Stimulated activated memory B cell treated with anti-CD40 and anti-IgM and Interleukin-4, amounts not matched to agents 10 μg/mL and 1 μg/mL and 100 μg/mL, for 72 hours (primary cell): ENCODE results near the gene SERINC5.
"Not testable (repeated sequence)": the region's sequence is repeated elsewhere in the genome, so short reads cannot be mapped to it uniquely, and the experiment has no call there.

Experiments used
- ATAC-seq: fragments of 150-1000 bp; cut with Tn5 transposase; 2 replicates; pipeline ENCODE4 v1.10.0; 2021
- H3K27ac Mint-ChIP-seq: one replicate; pipeline ENCODE4 v1.8.0; 2022; ENCODE audit warnings: mild to moderate bottlenecking, mixed read lengths
- H3K27me3 Mint-ChIP-seq: one replicate; pipeline ENCODE4 v1.8.0; 2022; ENCODE audit warnings: mixed read lengths
- H3K36me3 Mint-ChIP-seq: one replicate; pipeline ENCODE4 v1.8.0; 2022; ENCODE audit warnings: mixed read lengths
- H3K4me1 Mint-ChIP-seq: one replicate; pipeline ENCODE4 v1.8.0; 2022; ENCODE audit warnings: mixed read lengths
- H3K4me3 Mint-ChIP-seq: one replicate; pipeline ENCODE4 v1.8.0; 2022; ENCODE audit warnings: mild to moderate bottlenecking, moderate library complexity, mixed read lengths
- H3K9me3 Mint-ChIP-seq: one replicate; pipeline ENCODE4 v1.8.0; 2022; ENCODE audit warnings: mixed read lengths

Gene SERINC5

DNA sequence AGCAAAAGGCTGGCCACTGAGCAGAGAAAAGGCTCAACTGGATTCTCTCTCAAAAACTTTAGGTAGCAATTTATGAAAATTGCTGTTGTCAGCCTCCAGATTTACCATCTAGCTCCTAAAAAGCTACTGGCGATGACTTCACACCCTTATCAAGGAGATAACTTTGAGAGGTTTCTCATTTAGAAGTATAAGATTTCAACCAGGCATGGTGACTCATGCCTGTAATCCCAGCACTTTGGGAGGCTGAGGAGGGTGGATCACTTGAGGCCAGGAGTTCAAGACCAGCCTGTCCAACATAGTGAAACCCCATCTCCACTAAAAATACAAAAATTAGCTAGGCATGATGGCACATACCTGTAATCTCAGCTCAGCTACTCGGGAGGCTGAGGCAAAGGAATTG is 14.7 kb upstream of the SERINC5 start:
- not testable (repeated sequence) for H3K9me3 Mint-ChIP-seq, H3K4me1 Mint-ChIP-seq, H3K36me3 Mint-ChIP-seq, H3K27me3 Mint-ChIP-seq, ATAC-seq, H3K4me3 Mint-ChIP-seq, H3K27ac Mint-ChIP-seq

DNA sequence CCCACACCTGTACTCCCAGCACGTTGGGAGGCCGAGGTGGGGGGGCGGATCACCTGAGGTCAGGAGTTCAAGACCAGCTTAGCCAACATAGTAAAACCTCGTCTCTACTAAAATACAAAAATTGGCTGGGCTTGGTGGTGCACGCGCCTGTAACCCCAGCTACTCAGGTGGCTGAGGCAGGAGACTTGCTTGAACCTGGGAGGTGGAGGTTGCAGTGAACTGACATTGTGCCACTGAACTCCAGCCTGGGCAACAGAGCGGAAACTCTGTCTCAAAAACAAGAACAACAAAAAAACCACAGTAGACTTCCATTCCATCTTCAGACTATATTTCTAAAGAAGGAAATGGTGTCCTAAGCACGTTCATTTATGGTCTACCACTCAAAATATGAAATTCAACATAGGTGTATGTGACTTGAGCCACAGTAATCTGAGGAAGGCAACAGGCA is 14.2 kb upstream of the SERINC5 start:
- H3K27ac Mint-ChIP-seq, result no peak overlapping the region

DNA sequence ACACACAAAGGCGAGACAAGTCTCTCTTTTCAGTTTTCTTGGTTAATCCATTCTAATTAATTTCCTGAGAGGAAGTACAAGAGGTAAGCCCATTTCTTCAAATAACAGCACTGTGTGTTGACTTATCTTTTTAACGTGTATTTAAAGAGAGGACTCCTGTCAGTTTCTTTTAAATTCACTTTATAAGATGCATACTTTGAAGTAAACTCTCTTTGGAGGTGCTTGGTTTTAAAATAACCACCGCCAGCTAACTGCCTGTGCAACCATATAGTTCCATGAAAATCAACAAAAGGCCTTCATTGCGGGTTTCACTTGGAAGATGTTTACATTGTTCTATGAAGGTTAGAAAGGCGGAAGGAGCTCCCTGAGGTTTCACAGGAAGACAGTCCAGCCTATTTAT is 13.1 kb upstream of the SERINC5 start:
- H3K4me3 Mint-ChIP-seq, result no peak overlapping the region
- ATAC-seq, result no peak
- H3K27ac Mint-ChIP-seq, result no peak overlapping the region
- H3K4me1 Mint-ChIP-seq, result peaks cover 6% of the 10 kb centered on the region
- no peaks in the 10 kb centered on the region for H3K27me3 Mint-ChIP-seq
- no peaks in the 10 kb centered on the region for H3K9me3 Mint-ChIP-seq
- H3K36me3 Mint-ChIP-seq, result no peaks in the 10 kb centered on the region

More for the DNA sequence above, 14.2 kb upstream of the SERINC5 start:
- peaks cover 6% of the 10 kb centered on the region for H3K4me1 Mint-ChIP-seq
- H3K27me3 Mint-ChIP-seq, result no peaks in the 10 kb centered on the region
- H3K9me3 Mint-ChIP-seq, result no peaks in the 10 kb centered on the region
- no peak overlapping the region for H3K4me3 Mint-ChIP-seq
- H3K36me3 Mint-ChIP-seq, result no peaks in the 10 kb centered on the region
- ATAC-seq, result no peak

DNA sequence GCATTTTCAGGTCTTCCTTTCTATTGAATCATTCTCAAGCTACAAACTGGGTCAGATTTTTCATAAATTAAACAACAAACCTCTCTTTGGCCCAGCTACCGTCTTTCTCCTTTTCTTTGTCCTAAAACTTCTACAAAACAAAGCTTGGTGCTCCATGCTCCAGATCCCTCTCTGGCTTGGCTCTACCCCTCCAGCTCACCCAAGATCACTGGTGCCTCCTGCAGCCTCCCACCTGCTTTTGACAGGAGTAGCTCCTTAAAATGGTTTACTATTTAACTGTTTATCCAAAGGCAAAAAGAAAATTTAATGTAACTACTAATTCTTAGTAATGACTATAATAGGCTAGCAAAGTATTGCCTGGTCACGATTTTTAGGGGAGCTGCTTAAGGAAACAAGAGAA is 10.7 kb upstream of the SERINC5 start:
- Mint-ChIP-seq H3K4me3 (no peak overlapping the region), H3K27ac (no peak overlapping the region), H3K9me3 (peaks cover 3% of the 10 kb centered on the region), H3K4me1 (peaks cover 6% of the 10 kb centered on the region), H3K36me3 (no peaks in the 10 kb centered on the region), H3K27me3 (no peaks in the 10 kb centered on the region)
- no peak for ATAC-seq

DNA sequence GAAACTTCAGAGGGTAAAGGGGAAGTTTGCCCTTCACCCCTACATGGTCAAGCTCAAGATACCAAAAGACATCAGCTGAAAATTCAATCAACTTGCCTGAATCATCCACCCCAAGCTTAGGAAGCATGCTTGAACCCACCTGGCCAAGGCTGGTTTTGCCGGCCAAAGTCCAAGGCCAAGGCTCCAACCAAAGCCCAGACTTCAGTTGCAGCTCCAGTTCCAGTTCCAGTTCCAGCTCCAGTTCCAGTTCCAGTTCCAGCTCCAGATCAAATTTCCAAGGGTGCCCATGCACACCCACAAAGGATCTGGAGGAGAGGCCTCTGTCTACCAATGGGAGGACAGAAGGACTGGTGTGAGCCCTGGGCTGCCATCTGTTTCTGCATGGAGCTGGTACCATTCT is 4.6 kb upstream of the SERINC5 start:
- no peaks in the 10 kb centered on the region for H3K36me3 Mint-ChIP-seq
- no peaks in the 10 kb centered on the region for H3K27me3 Mint-ChIP-seq
- peaks cover 3% of the 10 kb centered on the region for H3K9me3 Mint-ChIP-seq
- no peak for ATAC-seq
- H3K4me1 Mint-ChIP-seq, result peaks cover 9% of the 10 kb centered on the region
- H3K27ac Mint-ChIP-seq, result no peak overlapping the region
- H3K4me3 Mint-ChIP-seq, result no peak overlapping the region

DNA sequence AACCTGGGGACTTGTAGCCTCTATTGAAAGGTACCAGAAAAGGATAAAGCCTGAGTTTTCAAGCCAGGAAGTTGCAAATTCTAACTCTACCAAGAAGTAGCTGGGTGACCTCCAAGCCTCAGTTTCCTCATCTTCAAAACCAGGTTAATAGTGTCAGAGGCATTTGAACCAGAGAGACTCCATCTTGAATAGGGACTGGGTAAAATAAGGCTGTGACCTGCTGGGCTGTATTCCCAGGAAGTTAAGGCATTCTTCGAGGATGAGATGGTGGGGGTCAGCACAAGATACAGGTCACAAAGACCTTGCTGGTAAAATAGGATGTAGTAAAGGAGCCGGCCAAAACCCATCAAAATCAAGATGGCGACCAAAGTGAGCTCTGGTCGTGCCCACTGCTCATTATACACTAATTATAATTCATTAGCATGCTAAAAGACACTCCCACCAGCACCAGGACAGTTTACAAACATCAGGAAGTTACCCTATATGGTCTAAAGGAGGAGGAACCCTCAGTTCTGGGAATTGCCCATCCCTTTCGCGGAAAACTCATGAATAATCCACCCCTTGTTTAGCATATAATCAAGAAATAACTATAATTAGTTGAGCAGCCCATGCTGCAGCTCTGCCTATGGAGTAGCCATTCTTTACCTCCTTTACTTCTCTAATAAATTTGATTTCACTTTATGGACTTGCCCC is 3.8 kb upstream of the SERINC5 start:
- Mint-ChIP-seq H3K4me1 (peaks cover 15% of the 10 kb centered on the region), H3K36me3 (no peaks in the 10 kb centered on the region), H3K27ac (no peak overlapping the region)

DNA sequence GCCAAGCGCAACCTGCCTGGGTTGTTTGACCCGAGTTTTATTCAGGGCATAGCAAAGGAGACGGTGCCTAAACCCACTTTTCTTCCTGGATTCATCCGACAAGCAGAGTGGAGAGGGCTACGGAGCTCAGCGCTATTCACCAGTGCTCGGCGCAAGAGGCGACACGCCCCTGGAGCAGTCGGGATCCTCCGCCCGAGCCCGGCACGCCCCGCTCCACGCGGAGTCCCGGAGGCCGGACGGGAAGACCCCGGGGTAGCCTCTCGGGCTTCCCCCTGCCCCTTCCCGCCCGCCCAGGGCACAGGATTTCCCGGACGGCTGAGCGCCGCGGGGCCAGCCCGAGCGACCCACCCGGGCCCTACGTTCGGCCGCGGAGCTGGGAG is 427 bp downstream of the SERINC5 start:
- Mint-ChIP-seq H3K4me1 (peaks cover 32% of the 10 kb centered on the region), H3K4me3 (peak overlapping the region; percentile 94), H3K36me3 (peaks cover 7% of the 10 kb centered on the region), H3K27ac (peak overlapping the region; percentile 95), H3K27me3 (no peaks in the 10 kb centered on the region), H3K9me3 (no peaks in the 10 kb centered on the region)
- peak; percentile 62 for ATAC-seq

More for the DNA sequence above, 3.8 kb upstream of the SERINC5 start:
- H3K9me3 Mint-ChIP-seq, result peaks cover 3% of the 10 kb centered on the region
- no peaks in the 10 kb centered on the region for H3K27me3 Mint-ChIP-seq
- ATAC-seq, result no peak
- no peak overlapping the region for H3K4me3 Mint-ChIP-seq

DNA sequence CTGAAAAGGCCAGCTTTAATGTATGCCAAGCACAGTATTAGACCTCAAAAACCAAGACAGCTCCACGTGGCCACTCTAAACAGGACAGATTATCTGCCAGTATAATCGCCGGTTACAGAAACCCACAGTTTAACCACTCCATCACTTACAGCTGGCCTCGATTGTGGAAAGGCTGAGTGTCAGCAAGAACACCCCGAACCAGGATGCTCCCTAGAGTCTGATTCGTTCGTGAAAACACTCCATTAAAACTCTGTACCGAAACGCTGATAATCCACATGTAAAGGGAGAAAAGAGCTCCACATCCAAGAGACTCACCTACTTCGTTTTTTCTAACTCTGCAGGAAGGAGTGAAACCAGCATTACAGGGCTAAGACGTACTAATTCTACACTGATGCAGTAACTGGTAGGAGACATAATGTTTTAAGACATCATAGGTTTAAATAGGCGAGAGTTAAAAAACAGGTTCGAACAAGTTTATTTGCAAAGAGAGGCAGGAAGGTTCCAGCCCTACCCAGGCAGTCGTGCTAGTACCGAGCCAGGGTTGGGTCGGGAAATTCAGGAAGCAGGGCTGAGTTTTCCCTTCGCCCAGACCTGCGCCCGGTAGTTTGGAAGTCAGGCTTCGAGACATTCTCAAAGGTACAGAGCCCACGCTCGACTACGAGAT is 949 bp downstream of the SERINC5 start:
- Mint-ChIP-seq H3K9me3 (no peaks in the 10 kb centered on the region), H3K27me3 (no peaks in the 10 kb centered on the region), H3K36me3 (peaks cover 10% of the 10 kb centered on the region), H3K4me1 (peaks cover 32% of the 10 kb centered on the region), H3K27ac (peak overlapping the region; percentile 95), H3K4me3 (peak overlapping the region; percentile 94)
- no peak for ATAC-seq

DNA sequence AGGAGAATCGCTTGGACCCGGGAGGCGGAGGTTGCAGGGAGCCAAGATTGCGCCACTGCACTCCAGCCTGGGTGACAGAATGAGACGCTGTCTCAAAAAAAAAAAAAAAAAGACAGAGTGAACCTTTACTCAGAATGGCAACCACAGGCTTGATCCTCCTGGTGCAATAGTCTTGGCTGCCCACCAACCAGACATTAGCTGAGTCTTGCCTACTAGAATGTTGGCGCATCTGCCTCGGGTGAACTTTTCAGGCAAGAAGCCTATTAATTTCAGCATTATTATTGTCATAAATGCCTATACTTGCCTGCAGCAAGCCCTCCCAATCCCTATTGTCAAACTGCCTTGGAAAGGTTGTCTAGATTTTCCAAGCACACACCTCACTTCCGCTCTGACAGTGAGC is 4.2 kb downstream of the SERINC5 start:
- Mint-ChIP-seq H3K27me3 (no peaks in the 10 kb centered on the region), H3K36me3 (peaks cover 12% of the 10 kb centered on the region), H3K9me3 (no peaks in the 10 kb centered on the region), H3K4me1 (peaks cover 43% of the 10 kb centered on the region), H3K4me3 (no peak overlapping the region), H3K27ac (no peak overlapping the region)
- no peak for ATAC-seq

DNA sequence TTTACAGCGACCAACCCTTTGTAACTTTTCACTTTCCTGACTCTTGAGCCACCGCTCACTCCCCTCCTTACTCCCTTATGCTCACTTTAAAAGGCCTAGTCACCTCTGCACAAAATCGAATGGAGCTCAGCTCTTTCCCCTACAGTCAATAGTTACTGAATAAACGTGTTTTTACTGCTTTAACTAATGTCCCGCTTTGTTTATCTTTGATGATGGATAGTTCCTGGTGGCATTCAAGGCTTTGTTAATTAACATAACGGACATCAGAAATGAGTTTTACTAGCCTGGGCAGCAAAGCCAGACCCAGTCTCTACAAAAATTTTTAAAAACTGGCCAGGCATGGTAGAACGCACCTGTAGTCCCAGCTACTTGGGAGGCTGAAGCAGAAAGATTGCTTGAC is 5.0 kb downstream of the SERINC5 start:
- no peak overlapping the region for H3K27ac Mint-ChIP-seq

DNA sequence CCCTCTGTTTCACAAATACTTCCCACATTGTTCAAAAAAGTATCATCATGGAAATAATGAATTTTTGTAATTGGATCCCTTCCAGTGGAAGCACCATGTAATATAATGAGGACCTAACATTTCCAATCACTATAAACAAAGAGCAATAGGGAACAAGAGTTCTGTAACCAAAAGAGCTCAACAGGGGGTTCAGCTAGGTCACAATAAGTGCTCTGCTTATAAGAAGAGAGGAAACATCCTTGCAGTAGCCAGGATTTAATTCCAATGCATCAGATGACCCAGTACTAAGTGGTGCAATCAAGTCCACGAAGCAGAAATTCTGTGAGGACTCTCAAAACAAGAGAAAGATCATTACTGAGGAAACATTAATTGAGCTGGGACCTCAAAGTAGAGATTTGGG is 5.9 kb downstream of the SERINC5 start:
- Mint-ChIP-seq H3K9me3 (peaks cover 1% of the 10 kb centered on the region), H3K4me1 (peaks cover 51% of the 10 kb centered on the region), H3K27me3 (no peaks in the 10 kb centered on the region), H3K27ac (no peak overlapping the region), H3K36me3 (peaks cover 15% of the 10 kb centered on the region), H3K4me3 (no peak overlapping the region)
- ATAC-seq, result no peak

More for the DNA sequence above, 5.0 kb downstream of the SERINC5 start:
- Mint-ChIP-seq H3K36me3 (peaks cover 12% of the 10 kb centered on the region), H3K9me3 (no peaks in the 10 kb centered on the region), H3K4me1 (peaks cover 50% of the 10 kb centered on the region), H3K4me3 (no peak overlapping the region), H3K27me3 (no peaks in the 10 kb centered on the region)
- no peak for ATAC-seq

DNA sequence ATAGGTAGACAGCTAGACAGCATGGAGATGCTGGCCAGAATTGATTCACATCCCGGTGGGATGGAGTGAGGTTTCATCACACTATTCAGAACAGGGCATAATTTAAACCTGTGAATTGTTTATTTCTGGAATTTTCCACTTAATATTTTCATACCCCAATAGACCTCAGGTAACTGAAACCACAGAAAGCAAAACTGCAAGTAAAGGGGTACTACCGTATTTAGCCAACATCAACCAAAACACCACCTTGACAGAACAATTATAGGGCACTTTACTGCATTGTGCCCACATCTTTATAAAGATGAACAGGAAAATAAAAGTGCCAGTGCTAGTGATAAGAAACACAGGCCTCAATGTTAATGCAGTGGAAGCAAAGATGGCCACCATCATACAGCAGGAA is 7.5 kb downstream of the SERINC5 start:
- Mint-ChIP-seq H3K4me1 (peaks cover 38% of the 10 kb centered on the region), H3K27ac (peak overlapping the region; percentile 40)
- ATAC-seq, result no peak

DNA sequence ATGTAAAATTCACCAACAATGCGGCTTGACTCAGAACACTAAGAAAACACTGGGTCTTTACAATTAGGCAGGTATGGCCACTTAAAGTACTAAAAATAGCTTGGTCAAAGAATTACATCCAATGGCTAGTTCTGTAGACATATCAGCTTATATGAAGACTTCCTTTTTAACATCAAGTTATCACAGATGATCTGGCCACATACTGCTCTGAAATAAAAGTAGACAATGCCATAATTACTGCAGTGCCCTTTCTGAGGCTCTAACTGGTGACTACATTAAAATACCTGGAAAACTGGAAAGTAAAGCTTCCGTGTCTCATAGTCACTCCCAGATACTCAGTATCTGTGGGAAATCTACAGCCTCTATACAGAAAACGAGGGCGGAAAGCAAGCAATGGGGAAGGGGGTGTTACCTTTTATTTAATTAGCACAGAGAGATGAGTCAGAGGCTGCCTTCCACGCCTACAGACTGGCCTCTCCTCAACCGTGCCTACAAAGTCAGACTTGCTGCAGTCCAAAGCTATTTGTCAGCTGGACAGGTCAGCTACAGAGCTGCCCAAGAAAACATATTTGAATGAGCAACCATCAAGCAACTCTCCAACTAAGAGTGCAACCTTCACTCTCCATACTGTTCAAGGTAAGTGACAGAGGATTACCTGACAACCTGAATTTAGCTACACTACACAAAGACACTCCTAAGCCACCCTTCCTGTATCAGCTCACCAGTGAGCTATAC is 8.7 kb downstream of the SERINC5 start:
- no peaks in the 10 kb centered on the region for H3K27me3 Mint-ChIP-seq
- H3K36me3 Mint-ChIP-seq, result peaks cover 19% of the 10 kb centered on the region
- peaks cover 6% of the 10 kb centered on the region for H3K9me3 Mint-ChIP-seq
- peak overlapping the region; percentile 24 for H3K4me3 Mint-ChIP-seq
- H3K4me1 Mint-ChIP-seq, result peaks cover 33% of the 10 kb centered on the region
- peak overlapping the region; percentile 43 for H3K27ac Mint-ChIP-seq
- peak; percentile 81 for ATAC-seq

More for the DNA sequence above, 7.5 kb downstream of the SERINC5 start:
- no peaks in the 10 kb centered on the region for H3K27me3 Mint-ChIP-seq
- H3K4me3 Mint-ChIP-seq, result no peak overlapping the region
- H3K9me3 Mint-ChIP-seq, result peaks cover 4% of the 10 kb centered on the region
- H3K36me3 Mint-ChIP-seq, result peaks cover 15% of the 10 kb centered on the region

DNA sequence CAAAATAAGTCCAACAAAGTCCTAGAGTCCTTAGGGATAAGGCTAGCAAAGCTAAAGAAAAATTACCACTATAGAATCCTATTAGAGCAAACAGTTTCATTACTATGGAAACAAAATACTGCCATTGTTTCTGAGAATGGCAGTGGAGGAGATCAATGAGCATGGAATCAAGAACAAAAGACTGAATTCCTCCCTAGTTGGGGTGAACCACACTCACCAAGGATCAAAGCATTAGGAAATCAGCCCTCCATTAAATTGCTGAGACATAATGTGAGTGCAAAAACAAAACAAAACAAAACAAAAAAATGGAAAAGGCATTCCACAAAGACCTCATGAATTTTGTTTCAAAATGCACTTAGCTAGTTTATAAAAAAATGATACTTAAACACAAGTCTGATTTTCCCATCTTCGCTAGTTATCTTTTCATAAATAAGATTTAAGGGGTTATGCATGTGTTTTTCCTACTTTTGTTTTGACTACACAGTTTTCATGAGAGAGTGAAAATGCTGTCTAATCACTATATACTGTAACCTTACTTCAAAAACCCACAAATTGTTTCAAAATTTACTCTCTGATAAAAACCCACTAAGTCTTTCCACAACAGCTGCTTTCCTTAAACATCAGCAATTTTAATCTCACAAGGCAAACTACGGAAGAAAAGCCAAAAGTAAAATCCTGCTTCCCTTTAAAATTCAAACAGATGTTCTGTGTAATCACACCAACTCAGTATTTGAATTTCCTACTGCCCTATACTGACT is 9.7 kb downstream of the SERINC5 start:
- H3K9me3 Mint-ChIP-seq, result peaks cover 12% of the 10 kb centered on the region
- no peak for ATAC-seq
- H3K4me1 Mint-ChIP-seq, result peaks cover 41% of the 10 kb centered on the region
- H3K27me3 Mint-ChIP-seq, result no peaks in the 10 kb centered on the region
- H3K27ac Mint-ChIP-seq, result no peak overlapping the region
- peaks cover 29% of the 10 kb centered on the region for H3K36me3 Mint-ChIP-seq
- no peak overlapping the region for H3K4me3 Mint-ChIP-seq

DNA sequence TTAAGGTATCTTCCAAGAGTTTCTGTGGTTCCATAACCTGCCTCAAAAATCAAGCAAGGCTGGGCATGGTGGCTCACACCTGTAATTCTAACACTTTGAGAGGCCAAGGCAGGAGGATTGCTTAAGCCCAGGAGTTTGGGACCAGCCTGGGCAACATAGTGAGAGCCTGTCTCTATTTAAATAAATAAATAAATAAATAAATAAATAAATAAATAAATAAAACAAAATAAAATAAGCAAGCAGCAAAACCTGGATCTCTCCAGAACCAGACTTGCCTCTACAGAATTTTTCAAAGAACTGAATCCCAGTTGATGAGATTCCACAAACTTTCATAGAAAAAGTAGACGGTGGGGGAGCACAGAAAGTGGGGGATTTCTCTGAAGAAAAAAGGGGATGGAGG is 12.3 kb downstream of the SERINC5 start:
- Mint-ChIP-seq H3K27me3 (no peaks in the 10 kb centered on the region), H3K4me1 (peaks cover 56% of the 10 kb centered on the region), H3K9me3 (peaks cover 13% of the 10 kb centered on the region), H3K4me3 (no peak overlapping the region), H3K27ac (no peak overlapping the region), H3K36me3 (peaks cover 27% of the 10 kb centered on the region)
- ATAC-seq, result no peak
